Muscle layer of duodenum (tissue), 2 donors: ENCODE results near the gene PDCD1LG2.

Experiments
- H3K27ac ChIP-seq: one replicate; pipeline ENCODE4 v1.7.0; 2013; ENCODE audit warnings: mild to moderate bottlenecking, low read length
- H3K27me3 ChIP-seq: one replicate; pipeline ENCODE4 v1.7.0; 2013; ENCODE audit warnings: low read depth, mild to moderate bottlenecking, control low read depth, low read length
- H3K36me3 ChIP-seq, 2 donors: one replicate each; pipeline ENCODE4 v1.7.0; 2013; ENCODE audit warnings: low read length in 2 of 2, control low read depth in 1 of 2, mild to moderate bottlenecking in 1 of 2; ENCODE audit not compliant: insufficient read depth in 2 of 2, control insufficient read depth in 1 of 2
- H3K4me1 ChIP-seq, 2 donors: one replicate each; pipeline ENCODE4 v1.7.0; 2013; ENCODE audit warnings: low read length in 2 of 2, mild to moderate bottlenecking in 2 of 2, control low read depth in 1 of 2, moderate library complexity in 1 of 2; ENCODE audit not compliant: insufficient read depth in 2 of 2, control insufficient read depth in 1 of 2
- H3K4me3 ChIP-seq, 2 donors: one replicate each; pipeline ENCODE4 v1.7.0; 2013; ENCODE audit warnings: low read length in 2 of 2, low read depth in 1 of 2, mild to moderate bottlenecking in 1 of 2
- H3K9me3 ChIP-seq, 2 donors: one replicate each; pipeline ENCODE4 v1.7.0; 2013; ENCODE audit warnings: low read length in 2 of 2, control low read depth in 1 of 2, mild to moderate bottlenecking in 1 of 2; ENCODE audit not compliant: control insufficient read depth in 1 of 2
- donor health status: healthy.

The PDCD1LG2 gene

GRCh38 chr9:5514617-5515260, 4.4 kb downstream of the PDCD1LG2 start:
- H3K27ac ChIP-seq, result no peak overlapping the region
- no peaks in the 10 kb centered on the region for H3K9me3 ChIP-seq
- no peak overlapping the region for H3K4me3 ChIP-seq
- no peaks in the 10 kb centered on the region for H3K27me3 ChIP-seq
- no peaks in the 10 kb centered on the region for H3K4me1 ChIP-seq
- no peaks in the 10 kb centered on the region for H3K36me3 ChIP-seq

DNA sequence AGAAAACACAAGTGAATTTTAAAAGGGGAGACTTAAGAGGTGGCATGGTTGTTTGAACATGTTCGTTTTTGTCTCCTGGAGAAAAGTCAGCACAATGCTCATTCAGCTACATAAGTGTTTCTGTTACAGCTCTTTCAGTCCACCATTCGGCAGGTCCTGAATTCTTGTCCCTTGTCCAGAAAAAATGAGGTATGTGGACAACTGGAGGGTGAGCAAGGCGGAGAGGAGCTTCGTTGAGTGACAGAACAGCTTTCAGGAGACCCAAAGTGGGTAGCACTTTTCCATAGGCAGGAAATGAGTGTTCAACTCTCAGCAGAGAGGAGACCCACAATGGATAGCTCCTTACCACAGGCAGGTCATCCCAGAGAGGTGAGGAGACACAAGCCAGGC, 4.9 kb downstream of the PDCD1LG2 start:
- H3K9me3 ChIP-seq, result no peaks in the 10 kb centered on the region
- no peaks in the 10 kb centered on the region for H3K27me3 ChIP-seq
- no peak overlapping the region for H3K27ac ChIP-seq
- H3K4me1 ChIP-seq, result no peaks in the 10 kb centered on the region
- no peak overlapping the region for H3K4me3 ChIP-seq
- H3K36me3 ChIP-seq, result no peaks in the 10 kb centered on the region

DNA sequence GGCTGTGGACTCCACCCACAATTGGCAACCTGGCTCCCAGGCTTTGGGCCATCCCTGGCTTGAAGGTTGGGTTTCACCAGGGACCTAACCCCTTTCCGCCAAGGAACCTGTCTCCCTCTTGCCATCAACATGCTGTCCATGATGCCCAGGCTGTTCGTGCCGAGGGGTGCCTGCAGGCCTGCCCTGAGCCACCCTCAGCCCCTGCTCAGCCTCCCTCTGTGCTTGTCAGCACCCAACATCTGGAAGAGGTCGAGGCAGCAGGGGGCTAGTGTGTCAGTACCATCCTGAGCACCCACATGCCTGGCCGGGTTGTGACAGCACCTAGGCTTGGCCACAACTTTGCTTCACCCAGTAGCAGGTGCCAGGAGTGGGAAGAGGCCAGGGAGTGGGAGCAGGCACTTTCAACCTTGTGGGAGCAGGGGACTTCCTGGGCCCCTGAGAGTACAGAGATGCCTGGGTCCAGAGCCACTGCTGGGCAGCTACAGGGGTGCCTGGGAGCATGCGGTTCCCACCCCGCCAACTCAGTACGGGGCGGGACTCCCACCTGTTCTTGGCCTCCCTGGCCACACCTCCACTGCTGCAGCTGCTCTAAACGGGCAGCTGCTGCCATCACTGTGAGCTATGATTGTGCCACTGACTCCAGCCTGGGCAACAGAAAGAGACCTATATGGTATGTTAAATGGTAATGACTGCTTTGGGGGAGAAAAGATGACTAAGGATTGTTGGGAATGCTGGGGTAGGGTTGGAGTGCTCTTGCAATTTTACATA, 6.3 kb downstream of the PDCD1LG2 start:
- Histone ChIP-seq H3K27me3 (no peaks in the 10 kb centered on the region), H3K4me1 (no peaks in the 10 kb centered on the region), H3K4me3 (no peak overlapping the region), H3K9me3 (no peaks in the 10 kb centered on the region), H3K27ac (no peak overlapping the region), H3K36me3 (no peaks in the 10 kb centered on the region)

GRCh38 chr9:5518171-5518936, 8.0 kb downstream of the PDCD1LG2 start:
- Histone ChIP-seq H3K4me3 (no peak overlapping the region), H3K27ac (no peak overlapping the region), H3K36me3 (no peaks in the 10 kb centered on the region), H3K27me3 (no peaks in the 10 kb centered on the region), H3K9me3 (no peaks in the 10 kb centered on the region), H3K4me1 (no peaks in the 10 kb centered on the region)

GRCh38 chr9:5518937-5519319, 8.6 kb downstream of the PDCD1LG2 start:
- Histone ChIP-seq H3K9me3 (no peaks in the 10 kb centered on the region), H3K27me3 (no peaks in the 10 kb centered on the region), H3K4me1 (no peaks in the 10 kb centered on the region), H3K36me3 (no peaks in the 10 kb centered on the region), H3K27ac (no peak overlapping the region), H3K4me3 (no peak overlapping the region)

GRCh38 chr9:5524090-5524489, 13.8 kb downstream of the PDCD1LG2 start:
- Histone ChIP-seq H3K4me3 (no peak overlapping the region), H3K36me3 (no peaks in the 10 kb centered on the region), H3K27ac (no peak overlapping the region), H3K4me1 (no peaks in the 10 kb centered on the region), H3K27me3 (no peaks in the 10 kb centered on the region), H3K9me3 (no peaks in the 10 kb centered on the region)

DNA sequence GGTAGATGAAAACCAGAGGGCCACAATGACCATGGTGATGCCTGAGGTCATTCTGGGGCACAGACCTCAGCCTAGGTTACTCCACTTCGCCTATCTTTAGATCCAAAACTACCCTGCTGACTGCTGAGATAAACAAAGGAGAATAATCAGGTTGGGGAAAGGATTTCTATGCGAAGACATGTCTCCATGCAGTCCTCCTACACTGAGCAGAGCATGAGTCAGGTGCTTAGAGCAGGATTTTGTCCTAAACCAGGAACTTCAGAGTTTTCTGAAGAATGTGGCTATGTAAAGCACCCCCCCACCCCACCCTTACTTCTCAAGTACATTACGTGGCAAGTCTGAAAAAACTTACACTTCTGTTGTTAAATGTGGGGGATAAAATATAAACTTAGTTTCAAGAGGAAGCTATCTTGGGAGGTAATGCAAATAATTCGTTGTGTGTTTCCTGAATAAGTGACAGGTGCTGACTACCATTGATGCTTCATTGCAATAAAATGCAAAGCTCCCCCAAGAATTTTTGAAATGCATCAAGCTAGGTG, 19.4 kb downstream of the PDCD1LG2 start:
- H3K36me3 ChIP-seq, result no peaks in the 10 kb centered on the region
- no peaks in the 10 kb centered on the region for H3K4me1 ChIP-seq
- H3K27ac ChIP-seq, result no peak overlapping the region

DNA sequence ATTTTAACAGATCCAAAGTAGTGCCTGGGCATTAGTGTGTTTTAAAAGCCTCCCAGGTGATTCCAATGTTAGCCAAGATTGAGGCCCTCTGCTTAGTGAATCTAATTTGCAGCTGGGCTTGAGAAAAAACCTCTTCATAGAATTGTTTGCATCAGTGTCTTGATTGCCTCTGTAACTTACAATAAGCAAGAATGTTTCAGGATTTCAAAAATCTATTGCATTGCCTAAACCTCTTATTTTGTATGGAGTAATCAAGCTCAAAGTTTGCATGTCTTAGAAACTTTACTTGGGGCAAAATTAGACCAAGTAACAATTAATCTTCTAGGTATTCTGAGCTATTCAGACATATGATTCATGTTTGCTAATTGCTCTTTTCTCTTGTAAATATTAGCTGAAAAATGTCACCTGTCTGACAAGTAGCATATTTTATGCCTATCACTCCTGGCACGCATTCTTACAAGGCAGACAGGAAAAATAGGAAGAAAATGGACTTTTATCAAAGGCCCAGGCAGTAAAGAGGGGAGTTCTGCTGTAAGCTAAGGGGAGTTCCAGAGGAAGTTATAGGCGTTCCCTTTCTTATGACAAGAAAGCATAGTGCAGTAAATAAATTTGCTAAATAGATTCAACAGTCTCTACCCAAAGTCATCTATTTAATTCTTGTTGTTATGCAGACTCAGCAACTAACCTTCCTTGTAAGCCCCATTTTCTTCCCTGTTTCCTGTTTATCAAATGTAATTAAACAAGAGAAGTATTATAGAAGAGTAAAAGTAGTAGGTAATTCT, 21.0 kb downstream of the PDCD1LG2 start:
- Histone ChIP-seq H3K9me3 (no peaks in the 10 kb centered on the region), H3K36me3 (no peaks in the 10 kb centered on the region), H3K4me1 (no peaks in the 10 kb centered on the region), H3K4me3 (no peak overlapping the region), H3K27ac (no peak overlapping the region), H3K27me3 (no peaks in the 10 kb centered on the region)

More for the DNA sequence above, 19.4 kb downstream of the PDCD1LG2 start:
- Histone ChIP-seq H3K9me3 (no peaks in the 10 kb centered on the region), H3K4me3 (no peak overlapping the region), H3K27me3 (no peaks in the 10 kb centered on the region)

DNA sequence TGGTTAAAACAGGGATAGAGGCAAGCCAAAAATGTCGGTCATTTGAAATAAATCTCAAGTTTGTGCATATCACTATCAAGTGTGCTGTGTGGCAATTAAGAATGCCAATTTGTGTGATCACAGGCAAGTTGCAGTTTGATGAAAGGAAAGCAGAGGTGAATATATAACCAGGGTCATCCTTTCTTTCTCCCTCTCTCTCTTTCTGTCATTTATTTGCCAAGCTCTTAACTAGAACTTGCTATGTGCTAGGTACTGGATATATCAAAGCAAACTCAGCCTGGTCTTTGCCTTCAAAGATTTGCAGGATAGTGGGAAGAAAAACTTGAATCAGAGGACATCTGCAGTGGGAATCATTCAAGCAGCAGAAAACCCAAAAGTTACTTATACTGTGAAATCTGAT, 22.0 kb downstream of the PDCD1LG2 start:
- no peak overlapping the region for H3K27ac ChIP-seq
- no peaks in the 10 kb centered on the region for H3K9me3 ChIP-seq
- no peaks in the 10 kb centered on the region for H3K4me1 ChIP-seq
- no peaks in the 10 kb centered on the region for H3K27me3 ChIP-seq
- H3K36me3 ChIP-seq, result no peaks in the 10 kb centered on the region
- H3K4me3 ChIP-seq, result no peak overlapping the region

DNA sequence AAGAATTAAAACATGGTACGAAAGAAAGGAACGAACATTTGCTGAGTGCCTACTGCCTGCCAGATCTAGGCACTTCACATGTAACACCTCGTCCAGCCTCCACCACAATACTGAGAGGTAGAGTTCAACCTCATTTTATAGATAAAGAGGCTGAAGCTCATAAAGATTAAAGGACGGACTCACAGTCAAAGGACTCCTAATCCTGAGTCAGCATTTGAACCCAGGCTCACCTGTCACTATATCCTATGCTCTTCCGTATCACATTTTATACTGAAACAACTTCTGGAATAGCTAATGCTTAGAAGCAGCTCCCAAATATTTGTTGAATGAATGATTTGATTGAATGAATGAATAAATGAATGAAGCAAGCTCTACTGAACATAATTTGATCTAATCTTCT, 22.5 kb downstream of the PDCD1LG2 start:
- H3K27ac ChIP-seq, result no peak overlapping the region
- no peaks in the 10 kb centered on the region for H3K36me3 ChIP-seq
- H3K27me3 ChIP-seq, result no peaks in the 10 kb centered on the region
- no peaks in the 10 kb centered on the region for H3K9me3 ChIP-seq
- H3K4me1 ChIP-seq, result no peaks in the 10 kb centered on the region
- H3K4me3 ChIP-seq, result no peak overlapping the region

GRCh38 chr9:5536684-5537083, 26.4 kb downstream of the PDCD1LG2 start:
- Histone ChIP-seq H3K27ac (no peak overlapping the region), H3K4me3 (no peak overlapping the region), H3K4me1 (no peaks in the 10 kb centered on the region), H3K27me3 (no peaks in the 10 kb centered on the region), H3K36me3 (no peaks in the 10 kb centered on the region), H3K9me3 (no peaks in the 10 kb centered on the region)
